Measurements from ENCODE around the gene ERCC1. TPM values are rescaled to one million over a fixed set of nuclear protein-coding genes. Genes with fewer than 3 reads are reported as not detected.

The ERCC1 gene
- total RNA-seq, 1 donor from 2014 or later: 123 TPM

GRCh38 chr19:45470762-45471081, 47.0 kb upstream of the ERCC1 start:
- H3K36me3 ChIP-seq: no peaks in the 10 kb centered on the region
- intact Hi-C loops (cut with DNase I): no loop called here
- H3K4me3 ChIP-seq: no peak overlapping the region
- peaks cover 25% of the 10 kb centered on the region for H3K4me1 ChIP-seq
- H3K9me3 ChIP-seq: no peaks in the 10 kb centered on the region
- no peak for TF ChIP-seq POLR2AphosphoS5 (IDR thresholded peaks at IDR 0.05; ENCODE audit: insufficient read depth in 1 of 2, low read depth in 1 of 2)
- TF ChIP-seq CTCF (IDR thresholded peaks at IDR 0.05): no peak
- no peak for TF ChIP-seq POLR2A (IDR thresholded peaks at IDR 0.05)
- DNase-seq (ENCODE audit: extremely low spot score in 2 of 2): no peak
- H3K27me3 ChIP-seq: no peaks in the 10 kb centered on the region
- H3K27ac ChIP-seq: no peak overlapping the region

- intact Hi-C loops (cut with DNase I): no loop called here
These were observed 46.4 kb upstream of the ERCC1 start for GRCh38 chr19:45469945-45470761.

GRCh38 chr19:45469132-45469944, 45.6 kb upstream of the ERCC1 start:
- H3K27me3 ChIP-seq: no peaks in the 10 kb centered on the region
- no peaks in the 10 kb centered on the region for H3K9me3 ChIP-seq
- peak overlapping the region; percentile 67 to 70 for H3K4me3 ChIP-seq
- TF ChIP-seq POLR2AphosphoS5 (IDR thresholded peaks at IDR 0.05; ENCODE audit: insufficient read depth in 1 of 2, low read depth in 1 of 2) (peak; percentile 90 to 91), POLR2A (IDR thresholded peaks at IDR 0.05) (peak in 1 of 2 donors; percentile 30), CTCF (IDR thresholded peaks at IDR 0.05) (no peak)
- DNase-seq (ENCODE audit: extremely low spot score in 2 of 2): peak in 1 of 2 donors; percentile 96
- no peaks in the 10 kb centered on the region for H3K36me3 ChIP-seq
- intact Hi-C loops (cut with DNase I): no loop called here
- peak overlapping the region; percentile 96 for H3K27ac ChIP-seq
- peaks cover 25% of the 10 kb centered on the region for H3K4me1 ChIP-seq

More at GRCh38 chr19:45469945-45470761, 46.4 kb upstream of the ERCC1 start:
- Histone ChIP-seq H3K9me3 (no peaks in the 10 kb centered on the region), H3K4me3 (peak overlapping the region; percentile 67 to 70), H3K36me3 (no peaks in the 10 kb centered on the region), H3K4me1 (peaks cover 25% of the 10 kb centered on the region), H3K27ac (peak overlapping the region; percentile 96), H3K27me3 (no peaks in the 10 kb centered on the region)
- DNase-seq (ENCODE audit: extremely low spot score in 2 of 2): no peak
- TF ChIP-seq POLR2A (IDR thresholded peaks at IDR 0.05) (peak in 1 of 2 donors; percentile 42), CTCF (IDR thresholded peaks at IDR 0.05) (no peak), POLR2AphosphoS5 (IDR thresholded peaks at IDR 0.05; ENCODE audit: insufficient read depth in 1 of 2, low read depth in 1 of 2) (no peak)

- H3K4me1 ChIP-seq: peaks cover 25% of the 10 kb centered on the region
- no peaks in the 10 kb centered on the region for H3K9me3 ChIP-seq
- no peaks in the 10 kb centered on the region for H3K27me3 ChIP-seq
- intact Hi-C loops (cut with DNase I): no loop called here
- no peak for DNase-seq (ENCODE audit: extremely low spot score in 2 of 2)
- peak overlapping the region; percentile 96 for H3K27ac ChIP-seq
- TF ChIP-seq CTCF (IDR thresholded peaks at IDR 0.05) (no peak), POLR2AphosphoS5 (IDR thresholded peaks at IDR 0.05; ENCODE audit: insufficient read depth in 1 of 2, low read depth in 1 of 2) (no peak), POLR2A (IDR thresholded peaks at IDR 0.05) (no peak)
- H3K36me3 ChIP-seq: no peaks in the 10 kb centered on the region
- peak overlapping the region; percentile 67 to 70 for H3K4me3 ChIP-seq
These were observed 45.0 kb upstream of the ERCC1 start for GRCh38 chr19:45468803-45469131.

Measured in vagina (tissue), 2 donors.